Measurements from ENCODE around the gene MARK1.

The MARK1 gene

GRCh38 chr1:220528679-220529501 lies 954 bp downstream of the MARK1 start:
- no peak for DNase-seq (ENCODE audit: low read depth in 1 of 2, low spot score in 1 of 2)

GRCh38 chr1:220529521-220530020 lies 1.6 kb downstream of the MARK1 start:
- no peak for DNase-seq (ENCODE audit: low read depth in 1 of 2, low spot score in 1 of 2)

DNA sequence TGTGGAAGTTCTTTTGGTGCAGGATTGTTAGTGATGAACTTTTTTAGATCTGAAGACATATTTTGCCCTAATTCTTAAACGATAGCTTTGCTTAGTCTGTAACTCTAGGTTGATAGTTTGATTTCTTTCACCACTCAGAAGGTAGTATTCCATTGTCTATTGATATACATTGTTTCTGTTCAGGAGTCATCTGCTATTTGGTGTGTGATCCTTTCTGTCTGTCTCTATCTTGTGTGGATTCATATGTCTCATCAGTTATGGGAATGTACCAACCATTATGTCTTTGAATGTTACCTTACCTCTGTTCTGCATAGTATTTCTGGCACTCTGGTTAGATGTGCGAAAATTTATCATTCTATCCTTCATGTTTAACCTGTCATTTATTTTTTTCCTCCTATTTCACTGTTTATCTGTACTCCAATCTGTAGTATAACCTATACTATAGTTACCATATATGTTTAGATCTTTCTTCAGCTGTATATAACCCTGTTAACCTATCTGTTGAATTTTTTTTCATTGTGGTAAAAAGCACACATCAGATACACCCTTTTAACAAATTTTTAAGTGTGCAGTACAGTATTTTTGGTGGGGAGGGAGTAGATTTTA lies 5.7 kb downstream of the MARK1 start:
- no peak for DNase-seq (ENCODE audit: low read depth in 1 of 2, low spot score in 1 of 2)

DNA sequence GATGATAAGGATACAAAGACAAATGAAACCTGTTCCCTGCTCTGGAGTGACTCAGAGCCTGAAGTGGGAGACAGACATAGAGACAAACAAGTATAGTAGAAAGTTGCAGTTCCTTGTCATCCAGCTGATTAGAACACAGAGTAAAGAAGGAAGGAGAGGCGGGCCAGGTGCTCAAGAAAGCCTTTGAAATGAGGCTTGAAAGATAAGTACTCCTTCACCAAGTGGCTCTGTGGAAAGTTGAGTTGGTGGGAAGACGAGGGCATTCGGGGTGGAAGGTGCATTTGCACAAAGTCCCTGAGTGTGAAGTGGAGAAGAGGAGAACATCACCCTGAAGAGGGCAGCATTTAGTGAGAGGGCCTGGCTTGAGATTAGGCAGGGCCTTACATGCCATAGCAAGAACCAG lies 17.0 kb downstream of the MARK1 start:
- DNase-seq (ENCODE audit: low read depth in 1 of 2, low spot score in 1 of 2), result no peak

GRCh38 chr1:220550811-220551399 lies 23.0 kb downstream of the MARK1 start:
- DNase-seq (ENCODE audit: low read depth in 1 of 2, low spot score in 1 of 2), result no peak

- no peak for DNase-seq (ENCODE audit: low read depth in 1 of 2, low spot score in 1 of 2)
Measured at GRCh38 chr1:220551718-220552117, 23.8 kb downstream of the MARK1 start.

- no peak for DNase-seq (ENCODE audit: low read depth in 1 of 2, low spot score in 1 of 2)
Measured at GRCh38 chr1:220552672-220553260, 24.8 kb downstream of the MARK1 start.

- DNase-seq (ENCODE audit: low read depth in 1 of 2, low spot score in 1 of 2), result no peak
Measured at GRCh38 chr1:220556641-220557040, 28.7 kb downstream of the MARK1 start.

DNA sequence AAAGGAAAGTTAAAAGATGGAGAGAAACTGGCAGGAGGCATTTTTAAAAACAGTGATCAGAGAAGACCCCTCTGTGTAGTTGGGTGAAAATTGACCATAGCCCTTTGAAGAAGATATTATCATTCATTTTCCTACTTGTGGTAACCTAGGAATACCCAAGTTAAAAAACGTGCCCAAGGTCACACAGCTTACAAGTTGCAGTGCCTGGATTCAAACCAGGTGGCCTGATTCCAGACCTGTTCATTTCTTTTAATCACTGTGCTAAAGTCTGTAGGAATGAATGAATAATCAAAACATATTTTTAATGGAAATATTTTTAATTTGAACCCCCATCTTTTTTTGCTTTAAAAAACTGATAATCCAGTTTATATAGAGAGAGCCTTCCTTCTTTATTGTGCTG lies 35.6 kb downstream of the MARK1 start:
- no peak for DNase-seq (ENCODE audit: low read depth in 1 of 2, low spot score in 1 of 2)

GRCh38 chr1:220564216-220564615 lies 36.3 kb downstream of the MARK1 start:
- no peak for DNase-seq (ENCODE audit: low read depth in 1 of 2, low spot score in 1 of 2)

GRCh38 chr1:220565670-220566069 lies 37.7 kb downstream of the MARK1 start:
- DNase-seq (ENCODE audit: low read depth in 1 of 2, low spot score in 1 of 2), result no peak

- DNase-seq (ENCODE audit: low read depth in 1 of 2, low spot score in 1 of 2), result no peak
Measured at GRCh38 chr1:220566869-220567268, 38.9 kb downstream of the MARK1 start.

DNA sequence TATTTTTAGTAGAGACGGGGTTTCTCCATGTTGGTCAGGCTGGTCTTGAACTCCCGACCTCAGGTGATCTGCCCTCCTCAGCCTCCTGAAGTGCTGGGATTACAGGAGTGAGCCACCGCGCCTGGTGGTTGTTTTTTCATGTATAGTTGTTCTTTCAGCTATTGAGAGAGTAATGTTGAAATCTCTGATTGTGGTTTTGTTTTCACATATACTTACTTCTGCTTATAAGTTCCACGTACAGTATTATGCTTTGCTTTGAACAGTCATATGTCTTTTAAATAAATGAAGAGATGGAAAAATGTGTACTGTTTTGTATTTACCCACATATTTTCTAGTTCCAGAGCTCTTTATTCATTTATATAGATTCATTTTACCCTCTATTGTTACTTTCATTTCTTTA lies 44.5 kb downstream of the MARK1 start:
- DNase-seq (ENCODE audit: low read depth in 1 of 2, low spot score in 1 of 2), result no peak

- no peak for DNase-seq (ENCODE audit: low read depth in 1 of 2, low spot score in 1 of 2)
Measured at GRCh38 chr1:220573836-220574235, 45.9 kb downstream of the MARK1 start.

- no peak for DNase-seq (ENCODE audit: low read depth in 1 of 2, low spot score in 1 of 2)
Measured at GRCh38 chr1:220575718-220576497, 48.0 kb downstream of the MARK1 start.

GRCh38 chr1:220577926-220578325 lies 50.0 kb downstream of the MARK1 start:
- DNase-seq (ENCODE audit: low read depth in 1 of 2, low spot score in 1 of 2), result no peak

- DNase-seq (ENCODE audit: low read depth in 1 of 2, low spot score in 1 of 2), result no peak
Measured at GRCh38 chr1:220579317-220579716, 51.4 kb downstream of the MARK1 start.

DNA sequence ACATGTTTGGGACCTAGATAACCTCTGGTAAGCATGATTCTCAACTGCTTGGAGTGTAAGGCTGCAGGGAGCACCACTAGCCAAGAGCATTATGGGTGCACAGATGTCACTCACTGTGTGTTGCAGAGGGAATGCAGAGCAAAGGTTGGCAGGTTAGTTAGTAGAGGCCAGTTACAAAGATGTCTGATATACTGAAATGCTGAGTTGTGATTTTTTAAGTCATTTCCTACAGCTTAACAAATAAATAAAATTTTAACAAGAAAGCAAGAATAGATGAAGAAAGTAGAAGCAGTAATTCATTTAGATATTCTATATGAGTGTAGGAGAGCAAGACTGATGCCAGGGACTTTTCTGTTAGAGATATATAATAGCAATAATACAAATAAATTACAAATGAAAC lies 64.8 kb downstream of the MARK1 start:
- no peak for DNase-seq (ENCODE audit: low read depth in 1 of 2, low spot score in 1 of 2)

- no peak for DNase-seq (ENCODE audit: low read depth in 1 of 2, low spot score in 1 of 2)
Measured at GRCh38 chr1:220594356-220594755, 66.4 kb downstream of the MARK1 start.

DNA sequence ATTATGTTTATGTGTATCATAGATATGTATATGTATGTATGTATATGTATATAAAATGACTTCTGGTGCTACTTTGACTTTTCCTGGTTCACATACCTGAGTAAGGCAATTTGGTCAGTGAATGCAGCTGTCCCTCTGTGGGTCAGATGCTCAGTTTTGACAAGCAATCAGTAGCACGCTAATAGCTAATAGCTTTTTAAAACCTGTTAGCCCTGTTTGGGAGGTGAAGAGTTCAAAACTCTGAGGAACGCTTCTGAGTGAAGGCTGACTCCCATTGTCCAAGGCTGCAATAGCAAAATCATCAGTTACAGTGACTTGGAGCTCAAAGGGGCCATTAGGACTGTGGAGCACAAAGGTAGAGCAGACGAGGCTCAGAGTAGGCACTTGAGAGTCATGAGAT lies 67.2 kb downstream of the MARK1 start:
- no peak for DNase-seq (ENCODE audit: low read depth in 1 of 2, low spot score in 1 of 2)

DNA sequence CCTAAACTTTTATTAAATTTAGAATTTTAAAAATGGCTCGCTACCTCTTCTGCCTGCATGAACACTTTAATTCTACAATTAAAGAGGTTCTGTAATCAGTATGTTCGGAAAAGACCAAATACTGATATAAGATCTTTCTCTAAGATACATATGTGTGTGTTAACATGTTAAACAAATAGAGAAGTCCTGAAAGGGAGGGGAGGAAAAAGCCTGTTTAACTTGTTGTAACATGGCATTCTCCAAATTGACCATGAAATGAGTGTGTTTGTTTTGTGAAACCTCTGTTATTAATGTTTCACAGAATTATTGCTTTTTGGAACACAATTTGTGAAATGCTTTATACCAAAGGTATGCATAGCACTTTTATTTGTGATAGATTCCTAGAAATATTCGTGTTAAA lies 77.0 kb downstream of the MARK1 start:
- DNase-seq (ENCODE audit: low read depth in 1 of 2, low spot score in 1 of 2), result no peak

Measured in activated CD4-positive, alpha-beta T cell treated with anti-CD3 and anti-CD28 coated beads, Interleukin-2, amount 50 U/mL, for 24 hours (primary cell).